NCI-H2081 (cell line): ENCODE measurements around the gene CABP2.
A peak's percentile ranks its signal among the peaks of the same experiment; 100 is the strongest.
"Not testable (repeated sequence)": the region's sequence is repeated elsewhere in the genome, so short reads cannot be mapped to it uniquely, and the experiment has no call there.

Experiments
- DNase-seq, 2 experiments: peaks; one replicate each; lab custom pipeline; 2025; lab: John Stamatoyannopoulos, UW

Gene CABP2

GRCh38 chr11:67522844-67523555 is at the start of gene CABP2:
CABP2 (minus strand) TSS chr11:67523446; CDS start chr11:67523326, 120 bp downstream.
- no peak for DNase-seq

GRCh38 chr11:67572747-67573419 is 49.6 kb upstream of the CABP2 start:
- DNase-seq: peak; percentile 24 to 58

- DNase-seq: no peak
Measured at GRCh38 chr11:67572305-67572704, 49.1 kb upstream of the CABP2 start.

GRCh38 chr11:67571443-67571842 is 48.2 kb upstream of the CABP2 start:
- DNase-seq: no peak

- DNase-seq: no peak
Measured at GRCh38 chr11:67564230-67564629, 41.0 kb upstream of the CABP2 start.

- not testable (repeated sequence) for DNase-seq
Measured at GRCh38 chr11:67563705-67564114, 40.5 kb upstream of the CABP2 start.

- DNase-seq: no peak
Measured at GRCh38 chr11:67562963-67563704, 39.9 kb upstream of the CABP2 start.

GRCh38 chr11:67561971-67562619 is 38.8 kb upstream of the CABP2 start:
- no peak for DNase-seq

GRCh38 chr11:67558084-67558772 is 35.0 kb upstream of the CABP2 start:
- no peak for DNase-seq

- no peak for DNase-seq
Measured at GRCh38 chr11:67556244-67556643, 33.0 kb upstream of the CABP2 start.

- DNase-seq: not testable (repeated sequence)
Measured at GRCh38 chr11:67551697-67552096, 28.5 kb upstream of the CABP2 start.

- DNase-seq: no peak
Measured at GRCh38 chr11:67551127-67551526, 27.9 kb upstream of the CABP2 start.

GRCh38 chr11:67548555-67549110 is 25.4 kb upstream of the CABP2 start:
- DNase-seq: no peak

GRCh38 chr11:67548112-67548511 is 24.9 kb upstream of the CABP2 start:
- not testable (repeated sequence) for DNase-seq

GRCh38 chr11:67545280-67545679 is 22.0 kb upstream of the CABP2 start:
- no peak for DNase-seq

GRCh38 chr11:67544616-67545242 is 21.5 kb upstream of the CABP2 start:
- no peak for DNase-seq

GRCh38 chr11:67543585-67543984 is 20.3 kb upstream of the CABP2 start:
- DNase-seq: no peak

- DNase-seq: no peak
Measured at GRCh38 chr11:67542971-67543370, 19.7 kb upstream of the CABP2 start.

GRCh38 chr11:67542169-67542568 is 18.9 kb upstream of the CABP2 start:
- DNase-seq: no peak

GRCh38 chr11:67541198-67541597 is 18.0 kb upstream of the CABP2 start:
- DNase-seq: no peak

GRCh38 chr11:67539550-67539949 is 16.3 kb upstream of the CABP2 start:
- DNase-seq: no peak
